22Rv1 (cell line): ENCODE results near the gene PHRF1.

ENCODE experiments used
- CTCF ChIP-seq: fragments of 450-650 bp; IDR thresholded peaks from 2 replicates; pipeline ENCODE4 v1.5.1; 2017; ENCODE audit warnings: mild to moderate bottlenecking
- ZFX ChIP-seq: fragments of 450-650 bp; IDR thresholded peaks from 2 replicates; pipeline ENCODE4 v1.6.1; 2017; ENCODE audit warnings: antibody characterized with exemption, borderline replicate concordance

- TF ChIP-seq CTCF (no peak), ZFX (no peak)
Observed at GRCh38 chr11:630871-631270, 54.6 kb downstream of the PHRF1 start.
